GM12892 (cell line): ENCODE measurements around the gene NOM1.
"Not testable (repeated sequence)": the region's sequence is repeated elsewhere in the genome, so short reads cannot be mapped to it uniquely, and the experiment has no call there.

Source experiments
- DNase-seq: peaks from one replicate; pipeline ENCODE4 v3.0.0; 2011; ENCODE audit not compliant: insufficient read length
- FAIRE-seq: peaks from 2 replicates; lab custom pipeline; 2011; peaks lifted over from hg19 to GRCh38; lab: Jason Lieb, UNC
- POLR2A ChIP-seq: IDR thresholded peaks from 2 replicates; pipeline ENCODE4 v1.6.1; 2011; ENCODE audit warnings: low read depth, low read length, control low read depth
- POLR2AphosphoS5 ChIP-seq: IDR thresholded peaks from 2 replicates; pipeline ENCODE4 v1.6.1; 2011; ENCODE audit warnings: low read depth, low read length, control low read depth
- TAF1 ChIP-seq: IDR thresholded peaks from 2 replicates; pipeline ENCODE4 v1.6.1; 2011; ENCODE audit warnings: low read depth, mild to moderate bottlenecking, control low read depth, low read length, borderline replicate concordance

The NOM1 gene

GRCh38 chr7:156927571-156928405 is 21.7 kb upstream of the NOM1 start:
- TF ChIP-seq POLR2AphosphoS5 (no peak), POLR2A (no peak), TAF1 (no peak)
- DNase-seq (no peak), FAIRE-seq (no peak)

- FAIRE-seq = no peak
- TF ChIP-seq TAF1 (no peak), POLR2AphosphoS5 (no peak), POLR2A (no peak)
These were observed 21.1 kb upstream of the NOM1 start for GRCh38 chr7:156928406-156928747.

GRCh38 chr7:156929789-156930539 is 19.5 kb upstream of the NOM1 start:
- no peak for FAIRE-seq
- TF ChIP-seq POLR2A = no peak
- TF ChIP-seq POLR2AphosphoS5 = no peak
- TF ChIP-seq TAF1 = no peak

More at GRCh38 chr7:156928406-156928747, 21.1 kb upstream of the NOM1 start:
- no peak for DNase-seq

GRCh38 chr7:156932006-156932405 is 17.5 kb upstream of the NOM1 start:
- FAIRE-seq (no peak), DNase-seq (no peak)
- TF ChIP-seq POLR2A (no peak), POLR2AphosphoS5 (no peak), TAF1 (no peak)

More at GRCh38 chr7:156929789-156930539, 19.5 kb upstream of the NOM1 start:
- DNase-seq = no peak

- no peak for TF ChIP-seq POLR2A
- TF ChIP-seq TAF1 = no peak
- TF ChIP-seq POLR2AphosphoS5 = no peak
- FAIRE-seq = no peak
- DNase-seq = no peak
These were observed 14.3 kb upstream of the NOM1 start for GRCh38 chr7:156935250-156935649.

DNA sequence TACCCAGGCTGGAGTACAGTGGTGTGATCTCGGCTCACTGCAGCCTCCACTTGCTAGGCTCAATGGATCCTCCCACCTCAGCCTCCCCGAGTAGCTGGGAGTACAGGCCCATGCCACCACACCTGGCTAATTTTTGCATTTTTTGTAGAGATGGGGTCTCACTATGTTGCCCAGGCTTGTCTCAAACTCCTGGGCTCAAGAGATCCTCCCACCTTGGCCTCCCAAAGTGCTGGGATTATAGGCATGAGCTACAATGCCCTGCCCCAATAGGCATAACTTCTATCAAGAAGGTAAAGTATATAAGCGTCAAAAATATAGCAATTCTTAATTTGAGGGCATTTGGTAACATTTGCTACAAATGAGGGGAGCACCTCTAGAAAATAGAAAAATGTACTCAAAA is 12.7 kb upstream of the NOM1 start:
- not testable (repeated sequence) for DNase-seq, FAIRE-seq

DNA sequence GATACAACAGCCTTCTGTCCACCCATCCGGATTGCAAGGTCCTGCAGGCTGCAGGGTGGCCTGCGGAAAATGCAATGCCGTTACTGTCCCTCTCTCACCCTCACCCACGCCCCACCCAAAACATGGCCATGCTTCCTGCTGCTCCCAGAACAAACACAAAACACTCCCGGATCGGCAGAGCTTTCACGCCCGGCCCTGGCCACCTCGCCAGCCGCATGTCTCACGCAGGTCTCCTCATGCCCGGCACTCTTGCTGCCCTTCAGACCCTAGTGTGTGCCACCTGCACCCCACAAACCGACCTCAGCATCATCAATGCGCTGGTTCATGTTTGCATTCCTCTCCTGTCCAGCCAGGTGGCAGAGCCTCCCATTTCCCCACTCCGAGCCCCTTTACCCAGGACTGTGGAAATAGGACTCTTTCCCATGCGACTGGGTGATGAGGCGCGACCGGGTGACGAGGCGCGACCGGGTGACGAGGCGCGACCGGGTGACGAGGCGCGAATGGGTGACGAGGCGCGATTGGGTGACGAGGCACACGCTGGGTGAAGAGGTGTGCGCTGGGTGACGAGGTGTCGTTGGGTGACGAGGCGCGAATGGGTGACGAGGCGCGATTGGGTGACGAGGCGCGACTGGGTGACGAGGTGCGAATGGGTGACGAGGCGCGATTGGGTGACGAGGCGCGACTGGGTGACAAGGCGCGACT is 8.9 kb upstream of the NOM1 start:
- FAIRE-seq (no peak), DNase-seq (no peak)
- TF ChIP-seq POLR2AphosphoS5 (no peak), TAF1 (no peak), POLR2A (no peak)

GRCh38 chr7:156941393-156942182 is 7.9 kb upstream of the NOM1 start:
- DNase-seq (no peak), FAIRE-seq (no peak)
- TF ChIP-seq POLR2AphosphoS5 (no peak), TAF1 (no peak), POLR2A (no peak)

GRCh38 chr7:156942708-156943090 is 6.8 kb upstream of the NOM1 start:
- no peak for FAIRE-seq
- no peak for DNase-seq
- TF ChIP-seq TAF1 (no peak), POLR2A (no peak), POLR2AphosphoS5 (no peak)

GRCh38 chr7:156943091-156944041 is 6.1 kb upstream of the NOM1 start:
- FAIRE-seq (no peak), DNase-seq (no peak)
- TF ChIP-seq POLR2A (no peak), TAF1 (no peak), POLR2AphosphoS5 (no peak)

DNA sequence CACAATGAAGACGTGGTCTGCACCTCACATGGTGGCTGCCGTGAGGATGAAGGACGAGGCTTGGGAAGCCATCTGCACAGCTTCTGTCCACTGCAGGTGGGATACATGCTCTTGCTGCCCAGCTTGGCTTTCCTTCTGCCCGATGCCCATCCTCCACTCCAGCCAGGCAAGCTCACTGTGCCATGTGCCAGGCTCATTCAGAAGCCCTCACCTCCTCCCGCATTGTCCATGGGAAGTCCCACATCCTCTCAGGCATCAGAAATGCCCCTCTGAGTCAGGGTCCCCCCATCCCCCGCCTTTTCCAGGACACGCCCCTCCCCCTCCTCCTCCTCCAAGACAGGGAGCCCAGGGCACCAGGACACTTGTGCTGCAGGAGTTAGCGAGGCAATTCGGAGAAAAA is 4.6 kb upstream of the NOM1 start:
- no peak for TF ChIP-seq TAF1
- no peak for TF ChIP-seq POLR2AphosphoS5
- TF ChIP-seq POLR2A = no peak
- DNase-seq = no peak
- no peak for FAIRE-seq
